Measurements from ENCODE around the gene HSPB2.

Gene HSPB2

DNA sequence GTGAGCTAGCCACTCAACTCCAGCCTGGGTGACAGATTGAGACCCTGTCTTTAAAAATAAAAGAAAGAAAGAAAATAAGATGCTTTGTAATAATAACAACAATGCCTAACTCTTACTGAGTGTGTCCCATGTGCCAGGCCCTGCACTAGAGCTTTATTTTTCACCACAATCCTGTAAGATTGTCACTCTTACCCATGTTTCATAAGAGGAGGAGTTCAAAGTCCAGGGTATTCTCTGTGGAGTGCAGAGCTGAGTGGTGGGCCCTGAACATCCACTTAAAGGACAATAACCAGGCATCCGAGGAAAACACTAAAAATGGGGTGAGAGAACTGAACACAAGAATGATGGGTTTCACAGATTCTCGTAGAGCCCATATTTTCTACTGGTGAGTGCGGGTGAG, 5.3 kb downstream of the HSPB2 start:
- Histone ChIP-seq H3K9me3 (no peaks in the 10 kb centered on the region), H3K36me3 (no peaks in the 10 kb centered on the region), H3K4me3 (ENCODE audit: low read depth, low read length) (no peak overlapping the region), H3K27me3 (no peaks in the 10 kb centered on the region), H3K4me1 (no peaks in the 10 kb centered on the region)
- no peak for DNase-seq
- TF ChIP-seq, protein P1, sequence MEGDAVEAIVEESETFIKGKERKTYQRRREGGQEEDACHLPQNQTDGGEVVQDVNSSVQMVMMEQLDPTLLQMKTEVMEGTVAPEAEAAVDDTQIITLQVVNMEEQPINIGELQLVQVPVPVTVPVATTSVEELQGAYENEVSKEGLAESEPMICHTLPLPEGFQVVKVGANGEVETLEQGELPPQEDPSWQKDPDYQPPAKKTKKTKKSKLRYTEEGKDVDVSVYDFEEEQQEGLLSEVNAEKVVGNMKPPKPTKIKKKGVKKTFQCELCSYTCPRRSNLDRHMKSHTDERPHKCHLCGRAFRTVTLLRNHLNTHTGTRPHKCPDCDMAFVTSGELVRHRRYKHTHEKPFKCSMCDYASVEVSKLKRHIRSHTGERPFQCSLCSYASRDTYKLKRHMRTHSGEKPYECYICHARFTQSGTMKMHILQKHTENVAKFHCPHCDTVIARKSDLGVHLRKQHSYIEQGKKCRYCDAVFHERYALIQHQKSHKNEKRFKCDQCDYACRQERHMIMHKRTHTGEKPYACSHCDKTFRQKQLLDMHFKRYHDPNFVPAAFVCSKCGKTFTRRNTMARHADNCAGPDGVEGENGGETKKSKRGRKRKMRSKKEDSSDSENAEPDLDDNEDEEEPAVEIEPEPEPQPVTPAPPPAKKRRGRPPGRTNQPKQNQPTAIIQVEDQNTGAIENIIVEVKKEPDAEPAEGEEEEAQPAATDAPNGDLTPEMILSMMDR (IDR thresholded peaks at IDR 0.05; ENCODE audit: low read depth, low read length): no peak

DNA sequence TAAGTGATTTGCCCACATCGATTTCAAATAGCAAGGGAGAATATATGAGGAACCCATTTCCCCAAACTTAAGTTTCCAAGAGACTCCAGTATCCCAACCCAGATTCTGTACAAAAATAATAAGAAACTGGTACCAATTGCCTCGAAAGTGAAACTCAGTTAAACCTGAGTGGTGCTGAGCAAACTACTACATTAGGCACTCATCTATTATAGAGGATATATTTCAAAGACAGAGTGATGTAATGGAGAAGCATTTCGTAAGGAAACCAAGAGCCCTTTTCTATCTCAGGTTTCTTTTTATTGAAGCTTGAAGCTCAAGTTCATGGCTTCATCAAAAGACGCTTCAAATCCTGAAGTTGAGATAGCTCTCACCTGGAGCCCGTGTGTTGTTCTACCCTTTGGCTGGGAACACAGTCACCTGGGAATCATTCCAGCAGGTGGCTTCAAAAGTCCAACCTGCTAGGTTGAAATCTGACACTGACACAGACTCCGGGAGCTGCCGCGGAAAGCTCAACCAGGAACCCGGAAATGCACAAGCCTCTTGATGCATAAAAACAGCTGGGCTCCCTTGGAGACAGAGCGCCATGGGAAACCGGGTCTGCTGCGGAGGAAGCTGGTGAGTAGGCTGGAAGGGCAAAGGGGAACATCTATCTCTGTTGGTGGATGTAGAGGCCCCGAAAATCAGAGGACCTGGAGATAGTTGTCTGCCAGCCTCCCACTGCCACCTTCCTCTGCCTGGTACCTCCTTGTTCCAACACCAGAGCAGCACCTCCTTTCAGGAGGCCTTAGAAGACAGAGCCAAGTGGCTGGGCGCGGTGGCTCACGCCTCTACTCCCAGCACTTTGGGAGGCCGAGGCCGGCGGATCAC, 6.1 kb downstream of the HSPB2 start, which contains the start of gene C11orf52:
Gene C11orf52, plus strand, starts transcription at position 524 of the 867 bp plus-strand sequence. Its CDS starts 60 bp downstream, at position 584.
- H3K27me3 ChIP-seq: no peaks in the 10 kb centered on the region
- no peaks in the 10 kb centered on the region for H3K36me3 ChIP-seq
- H3K9me3 ChIP-seq: no peaks in the 10 kb centered on the region
- DNase-seq: no peak
- H3K4me3 ChIP-seq (ENCODE audit: low read depth, low read length): no peak within 1 kb of the TSS
- no peaks in the 10 kb centered on the region for H3K4me1 ChIP-seq
- TF ChIP-seq, protein P1 (IDR thresholded peaks at IDR 0.05; ENCODE audit: low read depth, low read length): no peak

DNA sequence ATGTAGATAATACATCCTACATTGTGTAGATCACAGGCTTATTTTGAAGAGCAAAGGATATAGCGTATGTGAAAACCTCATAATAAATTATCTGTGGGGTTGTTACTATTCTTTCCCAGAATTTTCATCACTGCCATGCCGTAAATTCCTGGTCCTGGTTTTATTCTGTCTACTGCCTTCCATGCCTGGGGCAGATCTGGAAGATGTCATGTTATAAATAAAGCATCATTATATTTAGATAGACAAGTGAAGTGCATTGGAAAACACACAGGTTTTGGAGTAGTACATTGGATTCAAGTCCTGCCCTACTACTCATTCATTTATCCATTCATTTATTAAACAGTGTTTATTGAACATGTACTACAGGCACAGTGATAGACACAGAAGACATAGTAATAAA, 8.4 kb downstream of the HSPB2 start:
- Histone ChIP-seq H3K4me1 (no peaks in the 10 kb centered on the region), H3K4me3 (ENCODE audit: low read depth, low read length) (no peak overlapping the region), H3K9me3 (no peaks in the 10 kb centered on the region), H3K27me3 (no peaks in the 10 kb centered on the region), H3K36me3 (no peaks in the 10 kb centered on the region)
- TF ChIP-seq, protein P1 (IDR thresholded peaks at IDR 0.05; ENCODE audit: low read depth, low read length): no peak
- no peak for DNase-seq

DNA sequence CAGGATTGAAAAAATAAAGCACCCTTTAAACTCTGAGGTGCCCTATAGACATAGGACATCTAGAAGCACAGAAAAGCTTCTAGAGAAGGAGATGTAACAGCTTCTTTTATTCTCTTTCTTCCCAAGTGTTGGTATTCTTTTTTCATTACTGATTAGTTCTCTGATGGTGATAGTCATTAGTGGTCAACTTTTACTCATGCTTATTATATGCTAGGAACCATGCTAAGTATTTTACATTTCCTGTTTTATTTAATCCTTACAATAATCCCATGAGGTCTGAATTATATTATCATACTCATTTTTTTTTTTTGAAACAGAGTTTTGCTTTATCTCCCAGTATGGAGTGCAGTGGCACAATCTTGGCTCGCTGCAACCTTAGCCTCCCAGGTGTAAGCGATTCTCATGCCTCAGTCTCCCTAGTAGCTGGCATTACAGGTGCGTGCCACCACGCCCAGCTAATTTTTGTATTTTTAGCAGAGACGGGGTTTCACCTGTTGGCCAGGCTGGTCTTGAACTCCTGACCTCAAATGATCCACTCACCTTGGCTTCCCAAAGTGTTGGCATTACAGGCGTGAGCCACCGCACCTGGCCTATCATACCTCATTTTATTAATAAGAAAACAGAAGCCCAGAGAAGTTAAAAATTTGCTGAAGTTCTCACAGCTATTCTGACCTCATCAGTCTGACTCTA, 9.2 kb downstream of the HSPB2 start:
- Histone ChIP-seq H3K36me3 (no peaks in the 10 kb centered on the region), H3K27me3 (no peaks in the 10 kb centered on the region), H3K4me1 (peaks cover 6% of the 10 kb centered on the region), H3K4me3 (ENCODE audit: low read depth, low read length) (no peak overlapping the region), H3K9me3 (no peaks in the 10 kb centered on the region)
- no peak for DNase-seq
- TF ChIP-seq, protein P1 (IDR thresholded peaks at IDR 0.05; ENCODE audit: low read depth, low read length): no peak

DNA sequence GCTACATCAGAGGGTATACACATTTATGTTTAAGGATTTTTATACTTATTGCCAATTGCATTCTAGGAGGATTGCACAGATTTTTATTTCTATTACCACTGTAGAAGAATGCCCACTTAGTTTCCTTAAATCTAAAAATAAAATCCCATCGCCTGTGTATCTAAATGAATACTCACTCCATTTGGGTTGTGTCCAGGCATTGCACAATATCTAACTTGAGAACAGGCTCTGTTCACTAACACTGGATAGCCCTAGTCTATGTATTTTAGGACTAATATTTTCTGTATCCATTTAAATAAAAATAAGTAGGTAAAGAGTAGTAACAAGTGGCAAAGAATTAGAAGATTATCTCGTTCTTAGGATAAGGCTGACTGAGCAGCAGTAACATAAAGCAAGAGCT, 10.3 kb downstream of the HSPB2 start:
- Histone ChIP-seq H3K4me1 (peaks cover 6% of the 10 kb centered on the region), H3K27me3 (no peaks in the 10 kb centered on the region), H3K36me3 (no peaks in the 10 kb centered on the region), H3K9me3 (no peaks in the 10 kb centered on the region), H3K4me3 (ENCODE audit: low read depth, low read length) (no peak overlapping the region)
- TF ChIP-seq, protein P1 (IDR thresholded peaks at IDR 0.05; ENCODE audit: low read depth, low read length): no peak
- no peak for DNase-seq

DNA sequence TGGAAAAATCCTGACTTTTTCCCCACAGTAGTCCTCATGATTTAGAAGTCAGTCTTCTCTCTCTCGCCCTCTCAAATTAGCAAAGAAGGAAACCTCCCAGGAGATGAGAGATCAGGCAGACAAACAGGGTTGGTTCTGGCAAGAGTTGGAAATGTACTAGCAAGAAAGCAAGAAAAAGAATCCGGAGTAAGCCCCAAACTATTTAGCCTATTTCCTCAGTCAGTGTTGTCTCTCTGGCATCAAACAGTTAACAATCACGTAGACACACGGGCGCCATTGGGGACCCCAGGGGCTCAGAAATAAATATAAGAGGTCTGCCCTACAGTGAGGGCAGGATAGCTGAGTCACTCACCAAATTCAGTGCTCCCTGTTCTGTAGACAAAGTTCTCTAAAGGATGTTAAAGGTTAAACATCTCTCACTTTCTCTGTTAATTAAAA, 10.8 kb downstream of the HSPB2 start:
- H3K4me3 ChIP-seq (ENCODE audit: low read depth, low read length): no peak overlapping the region
- no peak for DNase-seq
- no peaks in the 10 kb centered on the region for H3K36me3 ChIP-seq
- H3K4me1 ChIP-seq: peaks cover 6% of the 10 kb centered on the region
- no peaks in the 10 kb centered on the region for H3K9me3 ChIP-seq
- TF ChIP-seq, protein P1 (IDR thresholded peaks at IDR 0.05; ENCODE audit: low read depth, low read length): no peak
- H3K27me3 ChIP-seq: no peaks in the 10 kb centered on the region
